Trophoblast cell (in vitro differentiated cells and primary cell): Measurements from ENCODE around the gene SP6.

Experiments used
- DNase-seq, 2 donors: peaks; one replicate each; pipeline ENCODE4 v3.0.0-alpha.2; 2016
- H2AFZ ChIP-seq: 2 replicates; pipeline ENCODE4 v1.6.1; 2013; ENCODE audit warnings: low read length, moderate library complexity, mild to moderate bottlenecking; ENCODE audit not compliant: insufficient read depth, poor library complexity
- H2AK5ac ChIP-seq: 2 replicates; pipeline ENCODE4 v1.6.1; 2013; ENCODE audit warnings: mild to moderate bottlenecking, low read length
- H2BK120ac ChIP-seq: 2 replicates; pipeline ENCODE4 v1.6.1; 2013; ENCODE audit warnings: low read length, mild to moderate bottlenecking, moderate library complexity; ENCODE audit not compliant: insufficient read depth, poor library complexity
- H2BK12ac ChIP-seq: 2 replicates; pipeline ENCODE4 v1.6.1; 2013; ENCODE audit warnings: mild to moderate bottlenecking, low read length, moderate library complexity
- H2BK5ac ChIP-seq: 2 replicates; pipeline ENCODE4 v1.6.1; 2013; ENCODE audit warnings: low read length, low read depth, moderate library complexity, mild to moderate bottlenecking; ENCODE audit not compliant: poor library complexity
- H3K14ac ChIP-seq: 2 replicates; pipeline ENCODE4 v1.6.1; 2013; ENCODE audit warnings: mild to moderate bottlenecking, low read length
- H3K18ac ChIP-seq: 2 replicates; pipeline ENCODE4 v1.6.1; 2013; ENCODE audit warnings: mild to moderate bottlenecking, low read length
- H3K23ac ChIP-seq: 2 replicates; pipeline ENCODE4 v1.6.1; 2013; ENCODE audit warnings: low read length
- H3K27ac ChIP-seq: 2 replicates; pipeline ENCODE4 v1.5.1; 2013; ENCODE audit warnings: low read depth, mild to moderate bottlenecking, inconsistent platforms, low read length, moderate library complexity
- H3K27me3 ChIP-seq: 2 replicates; pipeline ENCODE4 v1.6.1; 2013; ENCODE audit warnings: inconsistent platforms, mild to moderate bottlenecking, low read length, moderate library complexity; ENCODE audit not compliant: insufficient read depth
- H3K36me3 ChIP-seq, 2 experiments: 1 replicate in 1 of 2; 2 replicates in 1 of 2; pipeline ENCODE4 v1.6.1; 2013; ENCODE audit warnings: low read length in 2 of 2, mild to moderate bottlenecking in 2 of 2, moderate library complexity in 1 of 2; ENCODE audit not compliant: insufficient read depth in 2 of 2, control insufficient read depth in 1 of 2
- H3K4ac ChIP-seq: 2 replicates; pipeline ENCODE4 v1.6.1; 2013; ENCODE audit warnings: low read depth, mild to moderate bottlenecking, low read length, moderate library complexity
- H3K4me1 ChIP-seq, 2 experiments: 1 replicate in 1 of 2; 2 replicates in 1 of 2; pipeline ENCODE4 v1.6.1; 2013; ENCODE audit warnings: low read length in 2 of 2, mild to moderate bottlenecking in 2 of 2, moderate library complexity in 1 of 2; ENCODE audit not compliant: insufficient read depth in 2 of 2, control insufficient read depth in 1 of 2
- H3K4me2 ChIP-seq: 2 replicates; pipeline ENCODE4 v1.6.1; 2013; ENCODE audit warnings: inconsistent platforms, mild to moderate bottlenecking, low read length, moderate library complexity
- H3K4me3 ChIP-seq: 2 replicates; pipeline ENCODE4 v1.5.1; 2013; ENCODE audit warnings: mild to moderate bottlenecking, low read depth, low read length, inconsistent platforms
- H3K79me1 ChIP-seq: one replicate; pipeline ENCODE4 v1.6.1; 2013; ENCODE audit warnings: low read length
- H3K79me2 ChIP-seq: 2 replicates; pipeline ENCODE4 v1.6.1; 2013; ENCODE audit warnings: low read length, mild to moderate bottlenecking; ENCODE audit not compliant: control insufficient read depth, insufficient read depth, poor library complexity
- H3K9ac ChIP-seq: 2 replicates; pipeline ENCODE4 v1.6.1; 2013; ENCODE audit warnings: mild to moderate bottlenecking, low read length
- H3K9me3 ChIP-seq: 2 replicates; pipeline ENCODE4 v1.6.1; 2013; ENCODE audit warnings: low read depth, mild to moderate bottlenecking, control low read depth, inconsistent platforms, low read length; ENCODE audit not compliant: insufficient read depth
- H4K12ac ChIP-seq: 2 replicates; pipeline ENCODE4 v1.6.1; 2013; ENCODE audit warnings: low read depth, mild to moderate bottlenecking, low read length, moderate library complexity
- H4K8ac ChIP-seq: 2 replicates; pipeline ENCODE4 v1.6.1; 2013; ENCODE audit warnings: low read depth, mild to moderate bottlenecking, low read length, moderate library complexity
- H4K91ac ChIP-seq: one replicate; pipeline ENCODE4 v1.6.1; 2013; ENCODE audit warnings: low read depth, mild to moderate bottlenecking, low read length, moderate library complexity
- WGBS: extraction: QIAGEN DNeasy Blood & Tissue Kit; methylation state at CpG from one replicate; pipeline ENCODE4 v1.1.7; 2013; ENCODE audit warnings: missing lambda C conversion rate; ENCODE audit not compliant: insufficient read length, insufficient coverage; ENCODE audit errors: extremely low coverage; 5-methylcytosine and 5-hydroxymethylcytosine counted together

The SP6 gene

DNA sequence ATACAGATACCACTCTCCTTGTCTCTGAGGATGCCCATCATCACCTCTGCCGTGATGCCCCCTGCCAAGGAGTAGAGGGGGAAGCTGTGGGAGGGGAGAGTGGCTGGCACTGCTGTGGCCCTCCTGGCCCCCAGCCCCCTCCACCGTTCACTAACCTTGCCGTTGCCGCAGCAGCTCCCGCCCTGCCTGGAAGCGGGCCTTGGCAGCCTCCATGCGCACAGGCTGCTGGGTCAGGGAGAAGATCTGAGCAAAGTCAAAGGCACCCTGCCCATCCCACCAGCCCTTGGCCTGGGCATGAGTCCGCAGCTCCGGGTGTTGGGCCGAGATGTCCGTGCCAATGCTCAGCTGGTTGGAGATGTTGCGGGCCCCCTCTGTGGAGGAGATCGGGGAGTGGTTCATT lies 12.3 kb downstream of the SP6 start:
- no peak overlapping the region for H2AFZ ChIP-seq
- no peak overlapping the region for H4K8ac ChIP-seq
- H3K4ac ChIP-seq = no peak overlapping the region
- no CpG with 5 or more reads among the region's 13 CpGs for whole genome bisulfite sequencing
- no peak overlapping the region for H2BK12ac ChIP-seq
- H3K23ac ChIP-seq = no peak overlapping the region
- H3K4me3 ChIP-seq = no peak overlapping the region
- no peak for DNase-seq
- H2AK5ac ChIP-seq = no peak overlapping the region
- no peak overlapping the region for H3K9ac ChIP-seq
- H3K14ac ChIP-seq = no peak overlapping the region
- no peak overlapping the region for H4K12ac ChIP-seq
- H3K79me2 ChIP-seq = peaks cover 7% of the 10 kb centered on the region
- no peaks in the 10 kb centered on the region for H3K9me3 ChIP-seq
- peaks cover 6% of the 10 kb centered on the region for H3K79me1 ChIP-seq
- H3K4me2 ChIP-seq = no peak overlapping the region
- no peak overlapping the region for H3K27ac ChIP-seq
- no peak overlapping the region for H2BK120ac ChIP-seq
- no peaks in the 10 kb centered on the region for H3K27me3 ChIP-seq
- H4K91ac ChIP-seq = no peak overlapping the region
- H3K4me1 ChIP-seq = peaks cover 11 to 12% of the 10 kb centered on the region in 2 experiments
- H2BK5ac ChIP-seq = no peak overlapping the region
- peaks cover 31 to 35% of the 10 kb centered on the region in 2 experiments for H3K36me3 ChIP-seq
- no peak overlapping the region for H3K18ac ChIP-seq

DNA sequence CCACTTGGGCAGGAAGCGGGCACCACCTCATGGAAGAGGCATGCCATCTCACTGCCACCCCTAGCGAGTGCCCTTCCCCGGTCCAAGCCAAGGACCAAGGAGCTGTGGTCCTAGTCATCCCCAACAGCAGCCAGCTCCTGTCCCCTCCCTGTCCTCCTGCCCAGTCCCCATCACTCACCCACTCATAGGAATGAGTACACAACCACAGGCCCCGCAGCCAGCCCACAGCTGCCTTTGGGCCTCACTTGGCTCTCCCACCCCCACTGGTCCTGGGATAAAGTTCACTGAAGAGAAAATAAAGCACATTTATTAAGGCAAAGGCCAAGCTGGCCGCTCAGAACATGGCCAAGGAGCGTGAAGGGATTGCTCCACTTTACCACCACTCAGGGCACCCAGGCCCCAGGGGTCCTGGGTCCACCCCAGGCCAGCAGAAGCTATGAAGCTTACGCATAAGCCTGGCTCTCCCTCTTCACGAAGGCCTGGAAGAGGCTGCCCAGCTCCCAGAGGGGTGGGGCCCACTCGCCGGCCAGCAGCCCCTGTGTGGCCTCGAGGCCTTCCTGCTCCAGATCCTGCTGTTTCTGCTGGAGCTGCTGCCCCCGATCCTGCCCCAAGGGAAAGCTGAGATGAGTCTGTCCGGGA lies 13.4 kb downstream of the SP6 start:
- H3K4me2 ChIP-seq = no peak overlapping the region
- H2BK5ac ChIP-seq = no peak overlapping the region
- H4K8ac ChIP-seq = no peak overlapping the region
- no peak overlapping the region for H2BK12ac ChIP-seq
- peaks cover 31 to 35% of the 10 kb centered on the region in 2 experiments for H3K36me3 ChIP-seq
- no CpG with 5 or more reads among the region's 13 CpGs for WGBS
- no peak overlapping the region for H3K9ac ChIP-seq
- no peak overlapping the region for H4K91ac ChIP-seq
- H2AK5ac ChIP-seq = no peak overlapping the region
- H3K4ac ChIP-seq = no peak overlapping the region
- H2BK120ac ChIP-seq = no peak overlapping the region
- H3K27ac ChIP-seq = no peak overlapping the region
- peaks cover 7 to 8% of the 10 kb centered on the region in 2 experiments for H3K4me1 ChIP-seq
- no peak overlapping the region for H3K4me3 ChIP-seq
- DNase-seq = no peak
- no peak overlapping the region for H4K12ac ChIP-seq
- H3K18ac ChIP-seq = no peak overlapping the region
- no peaks in the 10 kb centered on the region for H3K27me3 ChIP-seq
- H3K14ac ChIP-seq = no peak overlapping the region
- no peak overlapping the region for H2AFZ ChIP-seq
- H3K23ac ChIP-seq = no peak overlapping the region
- no peaks in the 10 kb centered on the region for H3K9me3 ChIP-seq
- peaks cover 7% of the 10 kb centered on the region for H3K79me2 ChIP-seq
- peaks cover 6% of the 10 kb centered on the region for H3K79me1 ChIP-seq

DNA sequence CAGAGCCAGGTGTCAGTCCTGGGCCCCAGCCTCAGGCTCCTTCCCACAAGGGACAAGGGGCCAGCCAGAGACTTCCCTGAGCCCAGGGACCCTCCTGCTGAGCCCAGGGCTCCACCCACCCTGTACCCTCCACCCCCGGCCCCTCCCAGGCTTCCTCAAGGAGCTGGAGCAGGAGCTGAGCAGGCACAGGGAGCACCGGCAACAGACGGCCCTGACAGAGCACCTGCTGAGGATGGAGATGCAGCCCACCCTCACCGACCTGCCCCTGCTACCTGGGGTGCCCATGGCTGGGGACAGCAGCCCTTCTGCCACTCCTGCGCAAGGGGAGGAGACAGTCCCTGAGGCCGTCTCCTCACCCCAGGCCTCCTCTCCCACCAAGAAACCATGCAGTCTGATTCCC lies 14.4 kb downstream of the SP6 start:
- Histone ChIP-seq H4K12ac (no peak overlapping the region), H3K4me2 (no peak overlapping the region), H4K8ac (no peak overlapping the region), H3K4ac (no peak overlapping the region), H3K27ac (no peak overlapping the region), H3K9me3 (no peaks in the 10 kb centered on the region), H3K4me1 (peaks cover 10 to 12% of the 10 kb centered on the region in 2 experiments), H2AK5ac (no peak overlapping the region), H3K79me1 (peaks cover 6% of the 10 kb centered on the region), H3K9ac (no peak overlapping the region), H3K27me3 (no peaks in the 10 kb centered on the region), H3K23ac (no peak overlapping the region), H4K91ac (no peak overlapping the region), H2BK12ac (no peak overlapping the region), H3K36me3 (peaks cover 31 to 35% of the 10 kb centered on the region in 2 experiments), H3K4me3 (no peak overlapping the region), H2BK120ac (no peak overlapping the region), H2AFZ (no peak overlapping the region), H3K79me2 (peaks cover 7% of the 10 kb centered on the region), H2BK5ac (no peak overlapping the region), H3K18ac (no peak overlapping the region), H3K14ac (no peak overlapping the region)
- no peak for DNase-seq
- no CpG with 5 or more reads among the region's 6 CpGs for WGBS

DNA sequence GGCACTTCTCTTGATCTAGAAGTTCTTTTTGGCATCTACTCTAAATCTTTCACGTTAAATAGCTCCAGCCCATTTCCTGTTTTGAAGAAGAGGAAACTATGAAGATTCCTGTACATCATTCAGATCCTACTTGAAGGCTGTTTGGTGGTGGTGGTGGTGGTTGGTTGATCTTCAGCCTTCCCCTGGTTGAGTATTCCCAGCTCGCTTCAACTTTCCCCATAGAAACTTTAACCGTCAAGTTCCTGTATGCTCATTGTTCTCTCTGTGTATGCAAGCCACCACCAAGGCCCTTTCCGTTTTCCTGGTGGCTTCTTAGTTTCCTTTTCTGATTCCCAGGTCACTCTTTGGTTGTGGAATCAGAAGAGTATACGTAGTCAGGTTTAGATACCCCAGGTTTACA lies 16.2 kb downstream of the SP6 start:
- Histone ChIP-seq H4K8ac (no peak overlapping the region), H3K23ac (no peak overlapping the region), H3K4me2 (no peak overlapping the region), H3K27ac (no peak overlapping the region), H4K91ac (no peak overlapping the region), H3K27me3 (no peaks in the 10 kb centered on the region), H2BK12ac (no peak overlapping the region), H3K18ac (no peak overlapping the region), H3K4ac (no peak overlapping the region), H3K9ac (no peak overlapping the region), H2AFZ (no peak overlapping the region), H3K9me3 (no peaks in the 10 kb centered on the region), H4K12ac (no peak overlapping the region), H2BK5ac (no peak overlapping the region), H3K14ac (no peak overlapping the region), H2AK5ac (no peak overlapping the region), H3K79me1 (peaks cover 3% of the 10 kb centered on the region), H3K36me3 (peaks cover 31 to 35% of the 10 kb centered on the region in 2 experiments), H3K4me3 (no peak overlapping the region), H2BK120ac (no peak overlapping the region), H3K79me2 (no peaks in the 10 kb centered on the region), H3K4me1 (peaks cover 8% of the 10 kb centered on the region in 2 experiments)
- no CpG with 5 or more reads among the region's 5 CpGs for WGBS
- no peak for DNase-seq
